Mesenchymal stem cell (in vitro differentiated cells and primary cell): ENCODE measurements around the gene RHOF.

ENCODE experiments used
- DNase-seq: peaks from one replicate; pipeline ENCODE4 v3.0.0-alpha.2; 2013
- H2AFZ ChIP-seq: one replicate; pipeline ENCODE4 v1.6.1; 2013; ENCODE audit warnings: low read depth, mild to moderate bottlenecking, control low read depth, inconsistent platforms, low read length, moderate library complexity
- H2AK5ac ChIP-seq: 2 replicates; pipeline ENCODE4 v1.6.1; 2013; ENCODE audit warnings: low read length, moderate library complexity, mild to moderate bottlenecking, inconsistent platforms; ENCODE audit not compliant: severe bottlenecking
- H2BK120ac ChIP-seq: one replicate; pipeline ENCODE4 v1.6.1; 2013; ENCODE audit warnings: low read depth, mild to moderate bottlenecking, inconsistent platforms, low read length, moderate library complexity
- H2BK12ac ChIP-seq, 2 experiments: one replicate each; pipeline ENCODE4 v1.6.1; 2013; ENCODE audit warnings: inconsistent platforms in 2 of 2, low read length in 2 of 2, mild to moderate bottlenecking in 2 of 2, moderate library complexity in 2 of 2, control low read depth in 1 of 2
- H2BK15ac ChIP-seq: one replicate; pipeline ENCODE4 v1.6.1; 2013; ENCODE audit warnings: mild to moderate bottlenecking, low read depth, inconsistent platforms; ENCODE audit not compliant: poor library complexity, severe bottlenecking
- H2BK5ac ChIP-seq: 2 replicates; pipeline ENCODE4 v1.6.1; 2013; ENCODE audit warnings: low read depth, mild to moderate bottlenecking, low read length, control low read depth, inconsistent platforms; ENCODE audit not compliant: poor library complexity, severe bottlenecking
- H3K14ac ChIP-seq, 2 experiments: one replicate each; pipeline ENCODE4 v1.6.1; 2013; ENCODE audit warnings: inconsistent platforms in 2 of 2, low read length in 2 of 2, control low read depth in 1 of 2, mild to moderate bottlenecking in 1 of 2, moderate library complexity in 1 of 2
- H3K18ac ChIP-seq, 2 experiments: one replicate each; pipeline ENCODE4 v1.6.1; 2013; ENCODE audit warnings: inconsistent platforms in 2 of 2, low read length in 2 of 2, control low read depth in 1 of 2, low read depth in 1 of 2, mild to moderate bottlenecking in 1 of 2
- H3K23ac ChIP-seq, 2 experiments: one replicate each; pipeline ENCODE4 v1.6.1; 2013; ENCODE audit warnings: inconsistent platforms in 2 of 2, low read length in 2 of 2, mild to moderate bottlenecking in 2 of 2, moderate library complexity in 2 of 2, control low read depth in 1 of 2
- H3K27ac ChIP-seq: 2 replicates; pipeline ENCODE4 v1.5.1; 2013; ENCODE audit warnings: mild to moderate bottlenecking, moderate library complexity, low read length, control low read depth, inconsistent platforms; ENCODE audit not compliant: poor library complexity, severe bottlenecking
- H3K27me3 ChIP-seq, 2 experiments: 2 replicates each; pipeline versions ENCODE4 v1.6.1 to v1.7.0; 2013; ENCODE audit warnings: low read length in 2 of 2, mild to moderate bottlenecking in 2 of 2, moderate library complexity in 2 of 2, control low read depth in 1 of 2, inconsistent platforms in 1 of 2; ENCODE audit not compliant: control insufficient read depth in 1 of 2, insufficient read depth in 1 of 2
- H3K36me3 ChIP-seq, 2 experiments: 2 replicates each; pipeline versions ENCODE4 v1.6.1 to v1.7.0; 2013; ENCODE audit warnings: low read length in 2 of 2, control low read depth in 1 of 2, inconsistent platforms in 1 of 2, low read depth in 1 of 2, mild to moderate bottlenecking in 1 of 2; ENCODE audit not compliant: insufficient read depth in 2 of 2, control insufficient read depth in 1 of 2
- H3K4ac ChIP-seq, 2 experiments: one replicate each; pipeline ENCODE4 v1.6.1; 2013; ENCODE audit warnings: inconsistent platforms in 2 of 2, low read length in 2 of 2, mild to moderate bottlenecking in 2 of 2, moderate library complexity in 2 of 2, control low read depth in 1 of 2, low read depth in 1 of 2
- H3K4me1 ChIP-seq: 2 replicates; pipeline ENCODE4 v1.6.1; 2013; ENCODE audit warnings: low read depth, low read length, control low read depth; ENCODE audit not compliant: control insufficient read depth, insufficient read depth
- H3K4me2 ChIP-seq: 2 replicates; pipeline ENCODE4 v1.6.1; 2013; ENCODE audit warnings: low read length, mild to moderate bottlenecking, inconsistent platforms; ENCODE audit not compliant: poor library complexity, severe bottlenecking
- H3K4me3 ChIP-seq, 2 experiments: 2 replicates each; pipeline versions ENCODE4 v1.5.1 to v1.7.0; 2013; ENCODE audit warnings: low read length in 2 of 2, mild to moderate bottlenecking in 2 of 2, control low read depth in 1 of 2, low read depth in 1 of 2; ENCODE audit not compliant: insufficient read depth in 1 of 2
- H3K79me1 ChIP-seq: replicated peaks from 2 replicates; pipeline ENCODE4 v1.6.1; 2013; ENCODE audit warnings: mild to moderate bottlenecking, control low read depth, low read length, inconsistent platforms; ENCODE audit not compliant: poor library complexity, severe bottlenecking
- H3K9ac ChIP-seq: 2 replicates; pipeline ENCODE4 v1.7.0; 2013; ENCODE audit warnings: mild to moderate bottlenecking, low read length, moderate library complexity
- H3K9me3 ChIP-seq: 2 replicates; pipeline ENCODE4 v1.7.0; 2013; ENCODE audit warnings: mild to moderate bottlenecking, low read length; ENCODE audit not compliant: control insufficient read depth
- H4K8ac ChIP-seq: one replicate; pipeline ENCODE4 v1.6.1; 2013; ENCODE audit warnings: inconsistent platforms, mild to moderate bottlenecking, low read length, moderate library complexity
- H4K91ac ChIP-seq: one replicate; pipeline ENCODE4 v1.6.1; 2013; ENCODE audit warnings: mild to moderate bottlenecking, low read length, inconsistent platforms
- WGBS: methylation state at CpG from one replicate; pipeline ENCODE4 v1.1.7; 2013; ENCODE audit warnings: mixed read lengths; 5-methylcytosine and 5-hydroxymethylcytosine counted together

RHOF gene

DNA sequence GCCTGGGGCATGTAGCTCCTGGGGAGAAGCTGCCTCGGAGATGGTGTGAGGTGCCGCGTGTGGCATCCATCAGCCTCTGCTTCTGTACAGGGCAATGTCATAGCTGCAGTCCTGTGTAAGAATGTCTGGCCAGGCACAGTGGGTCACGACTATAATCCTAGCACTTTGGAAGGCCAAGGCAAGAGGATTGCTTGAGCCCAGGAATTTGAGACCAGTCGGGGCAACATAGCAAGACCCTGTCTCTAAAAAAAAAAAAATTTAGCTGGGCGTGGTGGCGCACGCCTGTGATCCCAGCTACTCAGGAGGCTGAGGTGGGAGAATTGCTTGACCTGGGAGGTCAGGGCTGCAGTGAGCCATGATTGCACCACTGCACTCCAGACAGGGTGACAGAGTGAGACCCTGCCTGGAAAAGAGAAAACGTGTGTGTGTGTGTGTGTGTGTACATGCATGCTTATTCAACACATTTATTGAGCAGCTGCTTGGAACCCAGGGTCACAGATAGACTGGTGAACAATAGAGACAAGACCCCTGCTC lies 24.1 kb downstream of the RHOF start:
- Histone ChIP-seq H3K4me2 (no peak overlapping the region), H3K4me1 (peaks cover 53% of the 10 kb centered on the region), H2AFZ (no peak overlapping the region), H3K4me3 (no peak overlapping the region), H3K27ac (no peak overlapping the region), H2BK5ac (no peak overlapping the region), H2BK15ac (no peak overlapping the region), H3K18ac (no peak overlapping the region), H3K14ac (peak overlapping the region in 1 of 2 experiments; percentile 74), H3K79me1 (peaks cover 3% of the 10 kb centered on the region), H2AK5ac (peak overlapping the region; percentile 56), H3K4ac (no peak overlapping the region), H2BK120ac (no peak overlapping the region), H4K91ac (no peak overlapping the region), H3K9me3 (no peaks in the 10 kb centered on the region), H2BK12ac (no peak overlapping the region), H4K8ac (no peak overlapping the region), H3K27me3 (no peaks in the 10 kb centered on the region), H3K23ac (no peak overlapping the region), H3K9ac (no peak overlapping the region), H3K36me3 (peaks cover 0 to 24% of the 10 kb centered on the region in 2 experiments)
- no peak for DNase-seq
- 92% methylated on average over 9 of the region's 9 CpGs for WGBS

DNA sequence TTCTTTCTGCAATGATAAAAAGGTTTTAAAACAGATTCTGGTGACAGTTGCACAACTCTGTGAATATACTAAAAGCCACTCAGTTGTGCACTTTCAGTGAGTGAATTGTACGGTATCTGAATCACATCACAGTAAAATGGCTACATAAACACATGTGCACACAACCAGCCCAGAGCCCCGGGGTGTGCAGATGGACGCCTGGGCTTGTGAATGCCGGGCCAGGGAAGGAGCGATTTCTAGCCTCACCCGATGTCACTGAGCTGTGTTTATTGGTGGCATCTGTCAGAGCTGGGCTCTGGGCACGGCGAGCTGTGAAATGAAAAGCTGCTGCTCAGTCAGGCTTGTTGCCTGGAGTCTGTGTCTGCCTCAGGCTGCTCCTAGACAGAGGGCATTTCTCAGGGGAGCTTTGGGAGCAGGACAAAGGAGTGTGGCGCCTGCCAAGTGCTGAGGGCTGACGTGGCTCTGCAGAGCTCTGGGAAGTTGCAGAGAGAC lies 25.9 kb downstream of the RHOF start:
- Histone ChIP-seq H2BK15ac (no peak overlapping the region), H3K36me3 (peaks cover 0 to 30% of the 10 kb centered on the region in 2 experiments), H2BK12ac (no peak overlapping the region), H3K27me3 (no peaks in the 10 kb centered on the region), H3K9ac (peak overlapping the region; percentile 56), H3K4me2 (no peak overlapping the region), H4K91ac (no peak overlapping the region), H3K4me1 (peaks cover 51% of the 10 kb centered on the region), H2BK5ac (no peak overlapping the region), H3K14ac (no peak overlapping the region), H2BK120ac (no peak overlapping the region), H3K18ac (no peak overlapping the region), H3K27ac (peak overlapping the region; percentile 44), H3K23ac (no peak overlapping the region), H2AK5ac (no peak overlapping the region), H2AFZ (no peak overlapping the region), H3K4me3 (peak overlapping the region in 1 of 2 experiments; percentile 50), H3K79me1 (peaks cover 3% of the 10 kb centered on the region), H3K4ac (no peak overlapping the region), H4K8ac (no peak overlapping the region), H3K9me3 (no peaks in the 10 kb centered on the region)
- WGBS: 87% methylated on average over 10 of the region's 10 CpGs
- no peak for DNase-seq

DNA sequence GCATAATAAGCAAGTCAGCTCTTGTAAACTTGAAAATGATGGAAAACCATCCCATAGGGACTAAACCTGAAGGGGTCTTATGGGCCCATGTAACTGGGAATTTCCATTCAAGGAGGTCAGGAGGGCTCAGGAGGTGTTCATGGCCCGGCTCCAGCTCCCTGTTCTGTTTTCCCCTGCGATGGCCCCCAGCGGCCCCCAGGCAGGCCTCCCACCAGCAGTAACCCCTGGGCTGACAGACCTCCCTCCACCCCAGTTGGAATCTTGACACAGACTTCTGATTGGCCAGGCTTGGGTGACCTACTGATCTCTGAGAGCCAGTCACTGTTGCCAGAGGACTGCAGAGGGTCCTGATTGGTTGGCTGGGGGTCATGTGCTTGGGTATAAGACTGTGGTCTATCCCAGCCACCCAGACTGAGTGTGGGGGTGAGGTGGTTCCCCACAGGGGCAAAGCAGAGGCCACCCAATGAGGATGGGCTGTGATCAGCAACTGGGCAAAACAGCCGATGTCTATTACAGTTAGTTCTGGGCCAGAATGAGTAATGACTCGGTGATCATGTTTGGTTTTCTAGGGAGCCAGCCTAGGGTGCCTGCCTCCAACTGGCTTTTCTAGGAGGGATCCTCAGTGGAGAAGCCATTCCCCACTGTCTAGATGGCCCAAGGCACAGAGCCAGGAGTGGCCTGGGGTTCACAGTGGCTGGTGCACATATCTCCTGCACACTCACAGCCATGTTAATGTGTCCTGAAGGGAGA lies 27.0 kb downstream of the RHOF start:
- Histone ChIP-seq H3K23ac (no peak overlapping the region), H3K4me2 (no peak overlapping the region), H2BK5ac (peak overlapping the region; percentile 4), H3K18ac (no peak overlapping the region), H3K27ac (peak overlapping the region; percentile 66), H3K79me1 (peaks cover 3% of the 10 kb centered on the region), H2BK15ac (no peak overlapping the region), H3K36me3 (peaks cover 0 to 30% of the 10 kb centered on the region in 2 experiments), H2BK120ac (no peak overlapping the region), H4K91ac (no peak overlapping the region), H3K9ac (no peak overlapping the region), H2BK12ac (no peak overlapping the region), H3K14ac (no peak overlapping the region), H3K27me3 (no peaks in the 10 kb centered on the region), H3K4me1 (peaks cover 58% of the 10 kb centered on the region), H3K9me3 (no peaks in the 10 kb centered on the region), H3K4ac (no peak overlapping the region), H4K8ac (peak overlapping the region; percentile 7), H2AFZ (no peak overlapping the region), H2AK5ac (peak overlapping the region; percentile 84), H3K4me3 (peak overlapping the region in 1 of 2 experiments; percentile 43)
- 89% methylated on average over 5 of the region's 5 CpGs for WGBS
- DNase-seq: no peak

DNA sequence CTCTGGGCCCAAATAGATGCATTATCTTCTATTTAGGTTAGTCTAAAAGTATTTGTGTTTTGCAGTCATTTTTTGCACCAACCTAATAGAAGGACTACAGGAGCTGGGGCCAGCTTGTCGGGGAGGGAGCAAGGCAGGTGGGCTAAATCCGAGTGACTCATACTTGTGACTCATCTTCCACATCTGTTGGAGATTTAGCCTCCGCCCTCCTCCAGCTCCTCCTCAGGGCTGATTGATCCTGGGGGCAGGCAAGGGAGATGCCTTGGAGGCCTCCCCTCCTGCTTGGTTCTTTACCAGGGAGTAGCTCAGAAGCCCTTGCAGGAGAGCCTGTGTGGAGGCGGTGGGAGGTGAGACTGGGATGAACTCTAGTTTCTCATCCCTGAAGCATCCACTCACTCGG lies 27.9 kb downstream of the RHOF start:
- H3K27ac ChIP-seq: peak overlapping the region; percentile 79
- H3K4me1 ChIP-seq: peaks cover 55% of the 10 kb centered on the region
- no peak overlapping the region for H4K91ac ChIP-seq
- H2AFZ ChIP-seq: no peak overlapping the region
- H2AK5ac ChIP-seq: peak overlapping the region; percentile 84
- no peak overlapping the region for H3K14ac ChIP-seq
- no peak overlapping the region for H3K23ac ChIP-seq
- H3K4me3 ChIP-seq: peak overlapping the region in 1 of 2 experiments; percentile 43
- no peak overlapping the region for H2BK15ac ChIP-seq
- no peak overlapping the region for H3K4me2 ChIP-seq
- H3K36me3 ChIP-seq: peaks cover 0 to 26% of the 10 kb centered on the region in 2 experiments
- H3K4ac ChIP-seq: no peak overlapping the region
- H4K8ac ChIP-seq: no peak overlapping the region
- H2BK12ac ChIP-seq: peak overlapping the region in 1 of 2 experiments; percentile 2
- no peak overlapping the region for H2BK5ac ChIP-seq
- H3K9me3 ChIP-seq: no peaks in the 10 kb centered on the region
- H3K18ac ChIP-seq: no peak overlapping the region
- peak; percentile 88 for DNase-seq
- H3K27me3 ChIP-seq: no peaks in the 10 kb centered on the region
- H3K9ac ChIP-seq: no peak overlapping the region
- 31% methylated on average over 5 of the region's 5 CpGs for WGBS
- peaks cover 3% of the 10 kb centered on the region for H3K79me1 ChIP-seq
- H2BK120ac ChIP-seq: no peak overlapping the region
